NCI-H345 treated with DMSO at 0.1 percent for 48 hours (cell line): ENCODE data around the gene ELAPOR2.
"Not testable (repeated sequence)": the region's sequence is repeated elsewhere in the genome, so short reads cannot be mapped to it uniquely, and the experiment has no call there.

Experiments
- DNase-seq: peaks from one replicate; lab custom pipeline; 2025; ENCODE audit not compliant: unreplicated experiment; lab: John Stamatoyannopoulos, UW

ELAPOR2 gene

DNA sequence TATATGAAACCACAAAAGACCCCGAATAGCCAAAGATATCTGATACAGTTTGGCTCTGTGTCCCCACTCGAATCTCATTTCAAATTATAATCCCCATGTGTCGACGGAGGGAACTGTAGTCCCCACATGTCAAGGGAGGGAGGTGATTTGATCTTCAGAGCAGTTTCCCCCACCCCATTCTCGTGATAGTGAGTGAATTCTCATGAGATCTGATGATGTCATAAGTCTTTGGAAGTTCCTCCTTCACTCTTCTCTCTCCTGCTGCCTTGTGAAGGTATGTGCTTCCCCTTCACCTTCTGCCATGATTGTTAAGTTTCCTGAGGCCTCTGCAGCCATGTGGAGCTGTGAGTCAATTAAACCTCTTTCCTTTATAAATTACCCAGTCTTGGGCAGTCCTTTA, 13.0 kb downstream of the ELAPOR2 start:
- no peak for DNase-seq

GRCh38 chr7:87044713-87045112, 14.7 kb downstream of the ELAPOR2 start:
- DNase-seq, result not testable (repeated sequence)

DNA sequence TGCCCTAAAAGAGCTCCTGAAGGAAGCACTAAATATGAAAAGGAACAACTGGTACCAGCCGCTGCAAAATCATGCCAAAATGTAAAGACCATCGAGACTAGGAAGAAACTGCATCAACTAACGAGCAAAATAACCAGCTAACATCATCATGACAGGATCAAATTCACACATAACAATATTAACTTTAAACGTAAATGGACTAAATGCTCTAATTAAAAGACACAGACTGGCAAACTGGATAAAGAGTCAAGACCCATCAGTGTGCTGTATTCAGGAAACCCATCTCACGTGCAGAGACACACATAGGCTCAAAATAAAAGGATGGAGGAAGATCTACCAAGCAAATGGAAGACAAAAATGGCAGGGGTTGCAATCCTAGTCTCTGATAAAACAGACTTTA, 17.9 kb downstream of the ELAPOR2 start:
- DNase-seq, result not testable (repeated sequence)

- peak; percentile 12 for DNase-seq
Observed at GRCh38 chr7:87039691-87040299, 19.7 kb downstream of the ELAPOR2 start.

- DNase-seq, result no peak
Observed at GRCh38 chr7:87038993-87039690, 20.3 kb downstream of the ELAPOR2 start.

GRCh38 chr7:87036985-87037384, 22.5 kb downstream of the ELAPOR2 start:
- no peak for DNase-seq

GRCh38 chr7:87032604-87033339, 26.7 kb downstream of the ELAPOR2 start:
- no peak for DNase-seq

- DNase-seq, result no peak
Observed at GRCh38 chr7:87029078-87029477, 30.4 kb downstream of the ELAPOR2 start.

GRCh38 chr7:87028636-87029035, 30.8 kb downstream of the ELAPOR2 start:
- DNase-seq, result no peak

DNA sequence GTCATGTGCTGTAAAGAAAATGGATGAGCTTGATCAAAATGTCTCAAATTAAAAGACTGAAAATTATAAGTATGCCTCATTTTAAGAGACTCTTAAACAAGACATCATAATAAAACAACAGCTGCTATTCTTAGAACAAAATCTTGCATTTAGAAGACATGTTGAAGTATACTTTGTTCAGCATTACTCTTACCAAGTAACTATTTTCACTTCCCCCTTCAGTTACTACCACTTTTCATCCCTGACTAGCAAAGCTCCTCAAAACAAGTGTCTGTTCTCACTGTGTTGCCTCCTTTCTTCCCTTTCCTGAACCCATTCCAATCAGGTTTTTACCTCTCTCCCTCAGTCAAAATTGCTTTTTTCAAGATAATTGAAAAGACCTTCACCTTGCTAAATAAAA, 31.6 kb downstream of the ELAPOR2 start:
- no peak for DNase-seq

DNA sequence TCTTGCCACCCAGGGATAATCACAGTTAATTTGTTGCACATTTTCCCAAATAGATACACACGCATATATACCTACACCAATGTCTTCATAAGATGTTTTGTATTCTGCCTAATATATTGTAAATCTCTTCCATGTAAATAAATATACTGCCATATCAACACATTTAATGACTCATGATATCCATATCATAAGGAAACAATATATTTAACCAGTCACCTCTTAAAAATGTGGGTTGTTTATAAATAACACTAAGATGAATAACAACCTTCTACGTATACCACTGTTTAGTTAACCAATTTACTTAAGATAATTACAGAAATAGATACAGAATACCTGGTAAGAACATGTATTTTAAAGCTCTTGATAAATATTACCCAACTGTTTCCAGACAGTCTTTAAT, 38.2 kb downstream of the ELAPOR2 start:
- no peak for DNase-seq

DNA sequence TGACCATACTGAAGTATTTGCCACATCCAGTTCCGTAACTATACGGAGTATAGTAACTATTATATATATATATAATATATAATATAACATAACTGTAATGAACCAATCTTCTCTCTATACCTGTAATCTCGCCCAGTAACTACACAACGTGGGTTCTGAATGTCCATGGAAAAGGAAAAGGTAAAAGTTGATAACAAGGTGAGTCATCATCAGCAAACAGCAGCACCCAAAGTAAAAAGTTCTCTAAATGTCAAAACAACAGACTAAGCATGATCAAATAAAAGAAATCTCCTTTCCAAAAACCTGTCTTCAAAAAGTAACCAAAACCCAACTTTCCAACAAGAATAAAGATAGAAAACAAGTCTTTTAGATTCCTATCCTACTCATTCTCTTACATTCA, 42.8 kb downstream of the ELAPOR2 start:
- DNase-seq, result no peak

DNA sequence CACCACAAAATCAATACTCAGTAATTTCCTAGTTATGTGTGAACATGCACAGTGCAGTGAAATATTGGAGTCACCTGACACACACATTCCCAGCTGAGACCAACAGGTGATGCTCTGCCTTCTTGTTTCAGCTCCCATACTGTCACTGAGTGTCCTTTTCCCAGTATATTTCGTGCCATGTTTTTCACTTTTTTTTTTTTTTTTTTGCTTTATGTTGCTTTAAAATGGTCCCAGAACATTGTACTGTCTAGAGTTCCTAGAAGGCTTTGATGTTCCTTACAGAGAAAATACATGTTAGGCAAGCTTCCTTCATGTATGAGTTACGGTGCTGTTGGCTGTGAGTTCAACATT, 45.6 kb downstream of the ELAPOR2 start:
- no peak for DNase-seq

GRCh38 chr7:87013136-87013839, 46.2 kb downstream of the ELAPOR2 start:
- no peak for DNase-seq
